HepG2 (cell line): ENCODE data around the gene SNAI1. TPM values are rescaled to one million over a fixed set of nuclear protein-coding genes. Genes with fewer than 3 reads are reported as not detected.
A peak's percentile ranks its signal among the peaks of the same experiment; 100 is the strongest.

Source experiments
- AGO2 ChIP-seq: fragments of 200-400 bp; formaldehyde crosslinking; optimal IDR thresholded peaks from 2 replicates; pipeline ENCODE3; 2017; ENCODE audit warnings: mild to moderate bottlenecking, low read depth, low read length, moderate library complexity
- BATF2 ChIP-seq: sonication (generic); formaldehyde crosslinking; IDR thresholded peaks from 2 replicates; pipeline ENCODE4 v1.8.0; 2022; ENCODE audit warnings: mild to moderate bottlenecking, missing genetic modification reagents, moderate library complexity
- EEA1 ChIP-seq: sonication (generic); formaldehyde crosslinking; IDR thresholded peaks from 2 replicates; pipeline ENCODE4 v1.5.1; 2020; ENCODE audit warnings: mild to moderate bottlenecking, missing genetic modification reagents, borderline replicate concordance
- HOXA5 ChIP-seq: sonication (generic); formaldehyde crosslinking; IDR thresholded peaks from 2 replicates; pipeline ENCODE4 v1.4.0; 2020; ENCODE audit warnings: missing genetic modification reagents
- HOXA7 ChIP-seq: sonication (generic); formaldehyde crosslinking; IDR thresholded peaks from 2 replicates; pipeline ENCODE4 v1.8.1; 2022; ENCODE audit warnings: mild to moderate bottlenecking, missing genetic modification reagents, moderate library complexity
- HOXA9 ChIP-seq: sonication (generic); formaldehyde crosslinking; IDR thresholded peaks from 2 replicates; pipeline ENCODE4 v1.8.1; 2022; ENCODE audit warnings: missing genetic modification reagents, mild to moderate bottlenecking, moderate library complexity, borderline replicate concordance
- HOXD1 ChIP-seq: sonication (generic); formaldehyde crosslinking; IDR thresholded peaks from 2 replicates; pipeline ENCODE4 v1.5.0; 2020; ENCODE audit warnings: missing genetic modification reagents
- NFIC ChIP-seq: IDR thresholded peaks from 2 replicates; pipeline ENCODE4 v1.6.1; 2012; ENCODE audit warnings: mild to moderate bottlenecking, low read length, inconsistent platforms
- PATZ1 ChIP-seq: sonication (generic); formaldehyde crosslinking; IDR thresholded peaks from 2 replicates; pipeline ENCODE4 v1.4.0; 2020; ENCODE audit warnings: missing genetic modification reagents
- PAX8 ChIP-seq: sonication (generic); formaldehyde crosslinking; IDR thresholded peaks from 2 replicates; pipeline ENCODE4 v1.8.0; 2022; ENCODE audit warnings: mild to moderate bottlenecking, missing genetic modification reagents, borderline replicate concordance
- POLR2AphosphoS2 ChIP-seq: IDR thresholded peaks from 2 replicates; pipeline ENCODE4 v1.6.1; 2011; ENCODE audit warnings: low read depth, low read length, improper control_type of control experiment
- RCOR2 ChIP-seq: IDR thresholded peaks from 2 replicates; pipeline ENCODE4 v1.6.1; 2016; ENCODE audit warnings: missing biosample characterization, missing genetic modification reagents
- RXRA ChIP-seq: sonication (generic); formaldehyde crosslinking; IDR thresholded peaks from 2 replicates; pipeline ENCODE4 v1.5.1; 2020; ENCODE audit warnings: missing genetic modification reagents
- TEAD2 ChIP-seq: sonication (generic); formaldehyde crosslinking; IDR thresholded peaks from 2 replicates; pipeline ENCODE4 v1.9.0; 2021; ENCODE audit warnings: missing genetic modification reagents
- ZFP37 ChIP-seq: sonication (generic); formaldehyde crosslinking; IDR thresholded peaks from 2 replicates; pipeline ENCODE4 v1.4.0; 2020; ENCODE audit warnings: missing genetic modification reagents, borderline replicate concordance
- ZNF12 ChIP-seq: sonication (generic); formaldehyde crosslinking; IDR thresholded peaks from 2 replicates; pipeline ENCODE4 v1.5.0; 2020; ENCODE audit warnings: missing genetic modification reagents
- ZNF207 ChIP-seq: fragments of 450-650 bp; IDR thresholded peaks from 2 replicates; pipeline ENCODE4 v1.6.1; 2016; ENCODE audit warnings: antibody characterized with exemption, borderline replicate concordance
- ZNF329 ChIP-seq: sonication (generic); formaldehyde crosslinking; IDR thresholded peaks from 2 replicates; pipeline ENCODE4 v1.9.0; 2021; ENCODE audit warnings: low read depth, mild to moderate bottlenecking, missing genetic modification reagents
- ZNF468 ChIP-seq: sonication (generic); formaldehyde crosslinking; IDR thresholded peaks from 2 replicates; pipeline ENCODE4 v1.8.0; 2022; ENCODE audit warnings: mild to moderate bottlenecking, moderate library complexity, missing genetic modification reagents
- ZNF503 ChIP-seq: sonication (generic); formaldehyde crosslinking; IDR thresholded peaks from 2 replicates; pipeline ENCODE4 v1.4.0; 2020; ENCODE audit warnings: missing genetic modification reagents
- ZNF552 ChIP-seq: sonication (generic); formaldehyde crosslinking; IDR thresholded peaks from 2 replicates; pipeline ENCODE4 v1.9.0; 2022; ENCODE audit warnings: missing genetic modification reagents, mild to moderate bottlenecking, borderline replicate concordance
- ZNF572 ChIP-seq: sonication (generic); formaldehyde crosslinking; IDR thresholded peaks from 2 replicates; pipeline ENCODE4 v1.5.1; 2020; ENCODE audit warnings: mild to moderate bottlenecking, missing genetic modification reagents
- ZNF589 ChIP-seq: sonication (generic); formaldehyde crosslinking; conservative IDR thresholded peaks from 2 replicates; pipeline ENCODE4 v1.8.0; 2022; ENCODE audit warnings: mild to moderate bottlenecking, moderate library complexity, missing genetic modification reagents
- ZNF644 ChIP-seq: IDR thresholded peaks from 2 replicates; pipeline ENCODE4 v1.6.1; 2016; ENCODE audit warnings: low read depth
- ZNF652 ChIP-seq: IDR thresholded peaks from 2 replicates; pipeline ENCODE4 v1.6.1; 2016; ENCODE audit warnings: low read depth, borderline replicate concordance
- ZNF761 ChIP-seq: sonication (generic); formaldehyde crosslinking; conservative IDR thresholded peaks from 2 replicates; pipeline ENCODE4 v1.4.0; 2020; ENCODE audit warnings: mild to moderate bottlenecking, missing genetic modification reagents
- ZNF879 ChIP-seq: sonication (generic); formaldehyde crosslinking; IDR thresholded peaks from 2 replicates; pipeline ENCODE4 v1.8.1; 2023; ENCODE audit warnings: missing genetic modification reagents
- ZSCAN21 ChIP-seq: sonication (generic); formaldehyde crosslinking; IDR thresholded peaks from 2 replicates; pipeline ENCODE4 v1.8.0; 2022; ENCODE audit warnings: mild to moderate bottlenecking, missing genetic modification reagents, moderate library complexity, borderline replicate concordance
- ZSCAN29 ChIP-seq: sonication (generic); formaldehyde crosslinking; conservative IDR thresholded peaks from 2 replicates; pipeline ENCODE4 v1.4.0; 2020; ENCODE audit warnings: mild to moderate bottlenecking, missing genetic modification reagents
- polyA plus RNA-seq, 8 experiments: library from polyadenylated mRNA; depleted of rRNA in 3 of 8; stranded (reverse) in 7 of 8; unstranded in 1 of 8; fragments of >200 nt; fragmentation: Illumina TruSeq in 4 of 8; extraction: Trizol in 4 of 8; gene quantifications; 2 replicates each; pipeline versions ENCODE4 v1.2.1 to v1.2.3, GENCODE V29; 2011 to 2016; ENCODE audit warnings: low read depth in 4 of 8, missing spikeins in 1 of 8, mixed read lengths in 1 of 8; ENCODE audit not compliant: insufficient read depth in 1 of 8
- total RNA-seq, 5 experiments: library from RNA; depleted of rRNA; stranded (reverse); fragments of >200 nt; fragmentation: Illumina TruSeq; extraction: Trizol; gene quantifications; 2 replicates each; pipeline ENCODE4 v1.2.3, GENCODE V29; 2016; ENCODE audit warnings: low read depth in 1 of 5

Gene SNAI1
- total and polyA plus RNA-seq, 2 of the 13 experiments (the other 11 are each of a cell fraction or from before 2014, with no cell fraction given), result 1.3 to 1.4 TPM

DNA sequence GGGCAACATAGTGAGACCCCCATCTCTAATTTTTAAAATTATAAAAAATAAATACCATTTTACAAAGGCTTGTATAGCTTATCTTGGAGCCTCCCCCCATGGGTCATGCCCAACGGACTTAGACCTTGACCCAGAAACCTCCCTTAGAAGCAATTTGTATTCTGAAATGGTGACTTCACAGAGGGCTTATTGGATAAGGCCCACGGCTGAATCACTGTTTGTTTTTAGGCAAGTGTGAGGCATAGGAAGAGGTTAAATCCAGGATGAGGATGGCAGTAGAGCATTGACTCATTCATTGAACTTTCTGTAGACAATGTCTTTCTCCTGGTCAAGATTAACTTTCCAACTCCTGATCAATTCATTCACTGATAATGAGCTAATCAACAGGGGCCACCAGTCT, 6.2 kb upstream of the SNAI1 start (continued):
- no peak for TF ChIP-seq PAX8 (CRISPR knock-in tag)
- TF ChIP-seq POLR2AphosphoS2, result no peak
- TF ChIP-seq TEAD2 (CRISPR knock-in tag), result no peak
- no peak for TF ChIP-seq ZNF552
- TF ChIP-seq ZNF572 (CRISPR knock-in tag), result no peak
- TF ChIP-seq ZNF879 (CRISPR knock-in tag), result no peak
- TF ChIP-seq ZNF503 (CRISPR knock-in tag), result no peak
- peak; percentile 61; the same call in 1 of the 2 replicates for TF ChIP-seq RCOR2 (CRISPR knock-in tag)
- no peak for TF ChIP-seq ZNF468
- peak; percentile 98 for TF ChIP-seq ZNF652 (CRISPR knock-in tag)
- TF ChIP-seq ZSCAN29 (CRISPR knock-in tag), result no peak
- TF ChIP-seq HOXA9, result no peak
- peak; percentile 49; the same call in 1 of the 2 replicates for TF ChIP-seq RXRA (CRISPR knock-in tag)
- no peak for TF ChIP-seq HOXA5 (CRISPR knock-in tag)
- TF ChIP-seq PATZ1 (CRISPR knock-in tag), result peak; percentile 51; the same call in 1 of the 2 replicates
- TF ChIP-seq BATF2, result no peak
- no peak for TF ChIP-seq NFIC
- TF ChIP-seq ZNF589 (CRISPR knock-in tag), result no peak
- TF ChIP-seq ZFP37 (CRISPR knock-in tag), result no peak
- TF ChIP-seq EEA1 (CRISPR knock-in tag), result no peak
- no peak for TF ChIP-seq AGO2
- no peak for TF ChIP-seq HOXD1 (CRISPR knock-in tag)
- no peak for TF ChIP-seq ZNF207
- peak; percentile 85; the same call in 1 of the 2 replicates for TF ChIP-seq ZNF12 (CRISPR knock-in tag)
- TF ChIP-seq ZSCAN21 (CRISPR knock-in tag), result no peak
- TF ChIP-seq HOXA7, result no peak
- no peak for TF ChIP-seq ZNF761 (CRISPR knock-in tag)
- TF ChIP-seq ZNF329 (CRISPR knock-in tag), result no peak
- peak; percentile 72; the same call in 1 of the 2 replicates for TF ChIP-seq ZNF644 (CRISPR knock-in tag)
